Measurements from ENCODE around the gene MTRF1L.
A peak's percentile ranks its signal among the peaks of the same experiment; 100 is the strongest.
"Not testable (repeated sequence)": the region's sequence is repeated elsewhere in the genome, so short reads cannot be mapped to it uniquely, and the experiment has no call there.

MTRF1L gene

DNA sequence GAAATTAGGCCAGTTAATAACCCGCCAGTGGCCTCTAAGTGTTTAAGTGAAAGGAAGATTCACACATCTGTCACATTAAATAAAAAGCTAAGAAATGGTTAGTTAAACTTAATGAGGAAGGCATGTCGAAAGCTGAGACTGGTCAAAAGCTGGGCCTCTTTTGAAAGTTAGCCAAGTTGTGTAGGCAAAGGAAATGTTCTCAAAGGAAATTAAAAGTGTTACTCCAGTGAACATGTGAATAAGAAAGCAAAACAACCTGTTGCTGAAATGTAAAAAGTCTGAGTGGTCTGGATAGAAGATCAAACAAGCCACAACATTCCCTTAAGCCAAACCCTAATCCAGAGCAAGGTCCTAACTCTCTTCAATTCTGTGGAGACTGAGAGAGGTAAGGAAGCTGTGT, 10.9 kb upstream of the MTRF1L start:
- no peak for DNase-seq
- in situ Hi-C loops (cut with MboI; ENCODE audit: low pct_unique_long_range_greater_than_20kb, low sequenced_read_pairs) = no loop called here

DNA sequence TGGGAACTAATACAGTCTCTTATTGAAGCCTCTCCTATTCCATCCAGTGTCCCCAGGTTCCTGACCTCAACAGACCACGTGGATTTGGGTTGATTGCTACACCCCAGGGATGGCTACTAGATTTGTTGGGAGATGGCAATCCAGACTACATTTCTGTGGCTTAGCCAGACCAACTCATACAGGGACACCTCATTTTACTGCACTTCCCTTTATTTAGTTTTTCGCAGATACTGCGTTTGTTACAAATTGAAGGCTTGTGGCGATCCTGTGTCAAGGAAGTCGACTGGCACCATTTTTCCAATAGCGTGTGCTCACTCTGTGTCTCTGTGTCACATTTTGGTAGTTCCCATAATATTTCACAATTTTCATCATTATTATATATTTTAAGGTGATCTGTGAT, 10.3 kb upstream of the MTRF1L start:
- no peak for DNase-seq
- in situ Hi-C loops (cut with MboI; ENCODE audit: low pct_unique_long_range_greater_than_20kb, low sequenced_read_pairs) = no loop called here

DNA sequence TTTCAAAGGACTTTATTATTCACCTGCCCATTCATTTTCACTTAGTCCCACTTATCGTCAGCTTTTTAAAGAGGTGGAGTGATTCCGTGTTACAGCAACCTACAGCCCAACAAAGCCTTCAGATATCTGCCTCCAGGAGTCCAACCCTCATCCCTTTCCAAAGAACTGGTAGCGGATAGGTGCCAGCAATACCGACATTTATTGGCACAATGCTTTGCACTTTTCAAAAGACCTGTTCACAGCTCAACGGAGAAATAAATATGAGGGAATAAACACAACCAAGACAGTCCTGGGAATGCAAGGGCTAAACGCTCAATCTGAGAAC, 819 bp upstream of the MTRF1L start:
- in situ Hi-C loops (cut with MboI; ENCODE audit: low pct_unique_long_range_greater_than_20kb, low sequenced_read_pairs) = no loop called here
- no peak for DNase-seq

DNA sequence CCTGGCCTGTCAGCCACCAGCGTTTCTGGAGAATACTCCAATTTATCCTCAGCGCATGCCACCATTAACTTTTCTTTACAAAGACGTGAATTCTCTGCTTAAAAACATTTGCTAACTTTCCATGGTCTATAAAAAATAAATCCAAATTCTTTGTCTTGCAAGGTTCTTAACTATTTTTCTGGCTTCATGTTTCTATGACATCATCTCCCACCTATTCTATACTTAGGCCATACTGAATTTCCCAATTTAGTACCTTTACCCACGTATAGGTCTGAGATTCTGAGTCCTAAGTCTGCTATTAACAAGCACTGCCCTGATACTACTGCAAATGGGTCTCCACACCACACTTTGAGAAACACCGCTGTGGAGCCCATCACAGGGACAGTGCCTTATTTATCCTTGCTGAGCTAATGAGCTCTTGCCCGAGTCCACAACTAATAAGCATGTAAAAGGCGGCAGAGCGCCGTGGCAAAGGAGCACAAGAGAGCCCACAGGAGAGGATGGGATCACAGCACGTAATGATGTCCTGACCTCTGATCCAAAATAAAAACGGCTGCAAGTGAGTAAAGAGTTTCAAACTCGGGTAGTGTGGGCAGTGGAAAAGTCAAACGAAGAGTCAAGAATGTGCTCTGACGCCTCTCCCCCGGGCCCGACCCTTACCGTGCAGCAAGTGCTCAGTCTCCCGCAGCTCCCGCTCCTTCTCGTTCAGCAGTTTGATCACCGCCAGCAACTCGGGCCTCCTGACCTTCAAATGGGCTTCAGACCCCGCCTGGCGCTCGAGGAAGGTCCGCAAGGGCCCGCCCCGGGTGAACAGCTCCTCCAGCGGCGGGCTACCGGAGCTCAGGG, 519 bp downstream of the MTRF1L start:
- in situ Hi-C loops (cut with MboI; ENCODE audit: low pct_unique_long_range_greater_than_20kb, low sequenced_read_pairs) = no loop called here
- peak; percentile 47 for DNase-seq

DNA sequence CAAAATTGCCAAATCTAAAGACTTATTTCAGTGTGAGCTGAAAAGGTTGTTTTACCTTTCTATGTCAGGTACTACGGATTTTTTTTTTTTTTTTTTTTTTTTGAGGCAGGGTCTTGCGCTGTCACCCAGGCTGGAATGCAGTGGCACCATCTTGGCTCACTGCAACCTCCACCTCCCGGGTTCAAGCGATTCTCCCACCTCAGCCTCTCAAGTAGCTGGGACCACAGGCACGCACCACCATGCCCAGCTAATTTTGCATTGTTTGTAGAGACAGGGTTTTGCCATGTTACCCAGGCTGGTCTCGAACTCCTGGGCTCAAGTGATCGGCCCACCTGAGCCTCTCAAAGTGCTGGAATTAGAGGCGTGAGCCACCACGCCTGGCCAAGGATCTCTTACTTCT, 1.7 kb downstream of the MTRF1L start:
- in situ Hi-C loops (cut with MboI; ENCODE audit: low pct_unique_long_range_greater_than_20kb, low sequenced_read_pairs); DNase-seq: not testable (repeated sequence)

DNA sequence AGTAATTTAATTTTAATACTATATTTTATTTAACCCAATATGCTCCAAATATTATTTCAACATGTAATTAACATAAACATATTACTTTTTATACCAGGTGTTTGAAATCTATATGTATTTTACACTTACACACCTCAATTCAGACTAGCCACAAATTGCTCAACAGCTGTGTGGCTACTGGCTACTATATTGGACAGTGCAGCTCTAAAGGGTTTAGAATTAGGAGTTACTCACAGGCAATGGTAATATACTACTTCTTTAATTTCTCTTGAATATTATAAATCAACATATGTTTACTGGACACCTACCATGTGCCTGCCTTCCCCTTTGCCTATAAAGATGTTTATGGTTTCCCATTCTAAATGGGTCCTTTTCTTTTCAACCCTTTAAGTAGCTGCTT, 2.3 kb downstream of the MTRF1L start:
- no peak for DNase-seq
- in situ Hi-C loops (cut with MboI; ENCODE audit: low pct_unique_long_range_greater_than_20kb, low sequenced_read_pairs) = no loop called here

DNA sequence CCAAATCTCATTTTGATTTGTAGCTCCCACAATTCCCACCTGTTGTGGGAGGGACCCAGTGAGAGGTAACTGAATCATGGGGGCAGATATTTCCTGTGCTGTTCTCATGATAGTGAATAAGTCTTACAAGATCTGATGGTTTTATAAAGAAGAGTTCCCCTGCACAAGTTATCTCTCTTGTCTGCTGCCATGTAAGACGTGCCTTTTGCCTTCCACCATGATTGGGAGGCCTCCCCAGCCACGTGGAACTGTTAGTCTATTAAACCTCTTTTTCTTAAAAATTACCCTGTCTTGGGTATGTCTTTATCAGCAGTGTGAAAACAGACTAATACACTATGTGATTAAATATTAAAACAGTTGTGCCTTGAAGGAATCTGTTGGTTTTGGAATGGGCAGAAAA, 3.0 kb downstream of the MTRF1L start:
- DNase-seq; in situ Hi-C loops (cut with MboI; ENCODE audit: low pct_unique_long_range_greater_than_20kb, low sequenced_read_pairs): not testable (repeated sequence)

DNA sequence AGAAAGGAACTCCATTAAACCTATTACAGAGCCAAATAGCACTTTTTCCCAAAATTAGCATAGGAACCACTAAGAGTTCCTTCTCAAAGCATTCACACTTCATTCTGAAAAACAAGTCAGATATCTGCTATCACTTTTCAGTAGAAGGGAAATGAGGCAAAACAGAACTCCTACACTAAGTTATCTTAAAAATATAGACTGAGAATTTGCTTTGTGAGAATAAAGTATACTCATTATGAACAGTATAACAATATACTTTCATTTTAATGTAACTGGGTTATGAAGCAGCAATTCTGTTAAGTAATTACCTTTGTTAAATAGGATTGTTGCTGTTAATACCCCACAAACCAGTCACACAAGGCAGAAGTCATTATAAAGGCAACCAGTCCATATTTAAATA, 8.7 kb downstream of the MTRF1L start:
- DNase-seq = no peak
- in situ Hi-C loops (cut with MboI; ENCODE audit: low pct_unique_long_range_greater_than_20kb, low sequenced_read_pairs) = no loop called here

DNA sequence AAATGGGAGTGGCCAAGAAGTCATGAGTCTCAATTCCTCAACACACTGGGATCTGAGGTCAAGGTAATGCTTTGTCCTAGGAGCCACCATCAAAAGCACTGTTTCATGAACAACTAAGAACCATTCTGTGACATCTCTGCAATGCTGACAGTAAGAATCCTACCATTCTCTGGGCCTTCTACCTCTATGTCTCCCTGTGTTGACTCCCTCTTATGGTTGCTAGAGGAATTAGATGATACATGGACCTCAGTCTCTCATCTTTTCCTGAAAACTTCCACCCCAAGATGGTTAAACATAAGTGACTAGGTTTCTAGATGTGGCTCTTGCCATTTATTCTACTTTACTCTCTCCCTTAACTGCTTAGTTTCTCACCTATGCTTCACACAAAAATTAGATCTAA, 9.1 kb downstream of the MTRF1L start:
- DNase-seq = no peak
- in situ Hi-C loops (cut with MboI; ENCODE audit: low pct_unique_long_range_greater_than_20kb, low sequenced_read_pairs) = no loop called here

DNA sequence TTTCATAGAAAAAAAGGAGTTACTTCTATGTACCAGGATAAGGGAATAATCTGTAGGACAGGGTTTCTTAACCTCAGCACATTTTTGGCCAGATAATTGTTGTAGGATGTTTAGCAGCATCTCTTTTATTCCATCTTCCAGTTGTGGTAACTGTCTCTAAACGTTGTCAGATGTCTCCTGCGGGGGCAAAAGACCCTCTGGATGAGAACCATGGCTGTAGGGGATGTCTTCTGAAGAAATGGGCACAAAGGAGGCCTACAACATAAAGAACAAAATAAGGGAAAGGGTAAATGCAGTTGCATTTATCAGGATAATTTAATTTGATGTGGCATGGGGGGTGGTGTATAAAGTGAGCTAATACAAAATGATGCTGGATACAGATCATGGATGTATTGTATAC, 15.5 kb downstream of the MTRF1L start:
- in situ Hi-C loops (cut with MboI; ENCODE audit: low pct_unique_long_range_greater_than_20kb, low sequenced_read_pairs) = no loop called here

DNA sequence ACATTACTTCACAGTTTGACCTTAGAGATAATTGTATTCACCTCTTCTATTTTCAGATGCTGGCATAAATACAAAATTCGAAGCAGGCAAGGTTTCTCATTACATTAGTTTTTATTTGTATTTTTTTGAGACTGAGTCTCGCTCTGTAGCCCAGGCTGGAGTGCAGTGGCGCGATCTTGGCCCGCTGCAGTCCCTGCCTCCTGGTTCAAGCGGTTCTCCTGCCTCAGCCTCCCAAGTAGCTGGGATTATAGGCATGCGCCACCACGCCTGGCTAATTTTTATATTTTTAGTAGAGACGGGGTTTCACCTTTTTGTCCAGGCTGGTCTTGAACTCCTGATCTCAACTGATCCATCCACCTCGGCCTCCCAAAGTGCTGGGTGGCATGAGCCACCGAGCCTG, 17.2 kb downstream of the MTRF1L start:
- DNase-seq; in situ Hi-C loops (cut with MboI; ENCODE audit: low pct_unique_long_range_greater_than_20kb, low sequenced_read_pairs): not testable (repeated sequence)

More for the DNA sequence above, 15.5 kb downstream of the MTRF1L start:
- DNase-seq = no peak

DNA sequence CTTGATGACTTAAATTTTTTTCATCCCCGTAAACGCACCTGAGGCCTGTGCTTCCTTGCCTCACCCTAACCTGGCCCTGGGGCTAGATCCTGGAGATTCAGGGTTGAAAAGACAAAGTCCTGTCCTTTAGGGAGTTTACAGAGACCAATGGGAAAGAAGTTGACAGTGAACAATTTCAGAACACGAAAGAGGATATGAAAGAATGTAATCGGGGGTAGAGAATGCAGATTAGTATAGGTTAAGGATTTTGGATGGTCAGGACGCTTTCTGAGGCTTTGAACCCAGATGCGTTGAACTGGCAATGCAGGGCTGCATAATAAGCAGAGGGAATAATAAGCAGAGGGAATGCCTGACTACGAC, 18.0 kb downstream of the MTRF1L start:
- DNase-seq = peak; percentile 20
- in situ Hi-C loops (cut with MboI; ENCODE audit: low pct_unique_long_range_greater_than_20kb, low sequenced_read_pairs) = no loop called here

DNA sequence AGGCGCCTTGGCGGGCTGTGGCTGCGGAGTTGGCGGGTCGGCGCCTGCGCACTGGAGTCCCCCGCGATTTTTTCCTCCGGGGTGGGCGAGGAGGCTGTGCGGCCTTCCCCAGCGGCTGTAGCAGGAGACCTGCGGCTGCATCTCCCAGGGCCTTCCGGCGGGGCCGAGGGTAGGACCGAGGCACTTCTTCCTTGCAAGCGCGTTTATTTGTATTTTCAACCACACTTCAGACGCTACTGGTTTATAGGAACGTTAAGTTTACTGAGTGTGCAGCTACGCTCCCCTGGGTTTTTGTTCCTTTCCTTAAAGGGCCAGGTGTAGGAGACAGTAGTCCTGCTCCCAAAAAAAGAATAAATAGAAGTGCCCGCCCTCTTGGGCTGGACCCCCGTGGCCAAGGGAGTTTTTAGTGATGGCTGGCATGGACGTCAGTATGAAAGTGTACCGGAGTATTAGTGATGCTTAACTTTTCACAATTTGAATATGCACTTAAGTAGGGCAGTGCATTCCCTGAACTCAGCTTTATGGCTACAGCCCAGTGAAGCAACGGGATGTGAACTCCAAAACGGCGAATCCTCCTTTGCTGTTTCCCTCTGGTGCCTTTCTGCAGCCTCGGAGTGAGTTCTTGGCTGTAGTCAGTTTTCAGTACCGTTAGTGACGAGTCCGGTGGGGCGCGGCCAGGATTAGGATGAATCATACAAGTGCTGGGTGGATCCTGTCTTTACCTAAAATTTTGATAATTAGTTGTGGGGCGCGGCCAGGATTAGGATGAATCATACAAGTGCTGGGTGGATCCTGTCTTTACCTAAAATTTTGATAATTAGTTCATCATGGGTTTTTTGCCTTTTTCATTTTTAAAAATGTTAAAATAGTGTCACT, 18.6 kb downstream of the MTRF1L start:
- DNase-seq = peak; percentile 97
- in situ Hi-C loops (cut with MboI; ENCODE audit: low pct_unique_long_range_greater_than_20kb, low sequenced_read_pairs) = no loop called here

DNA sequence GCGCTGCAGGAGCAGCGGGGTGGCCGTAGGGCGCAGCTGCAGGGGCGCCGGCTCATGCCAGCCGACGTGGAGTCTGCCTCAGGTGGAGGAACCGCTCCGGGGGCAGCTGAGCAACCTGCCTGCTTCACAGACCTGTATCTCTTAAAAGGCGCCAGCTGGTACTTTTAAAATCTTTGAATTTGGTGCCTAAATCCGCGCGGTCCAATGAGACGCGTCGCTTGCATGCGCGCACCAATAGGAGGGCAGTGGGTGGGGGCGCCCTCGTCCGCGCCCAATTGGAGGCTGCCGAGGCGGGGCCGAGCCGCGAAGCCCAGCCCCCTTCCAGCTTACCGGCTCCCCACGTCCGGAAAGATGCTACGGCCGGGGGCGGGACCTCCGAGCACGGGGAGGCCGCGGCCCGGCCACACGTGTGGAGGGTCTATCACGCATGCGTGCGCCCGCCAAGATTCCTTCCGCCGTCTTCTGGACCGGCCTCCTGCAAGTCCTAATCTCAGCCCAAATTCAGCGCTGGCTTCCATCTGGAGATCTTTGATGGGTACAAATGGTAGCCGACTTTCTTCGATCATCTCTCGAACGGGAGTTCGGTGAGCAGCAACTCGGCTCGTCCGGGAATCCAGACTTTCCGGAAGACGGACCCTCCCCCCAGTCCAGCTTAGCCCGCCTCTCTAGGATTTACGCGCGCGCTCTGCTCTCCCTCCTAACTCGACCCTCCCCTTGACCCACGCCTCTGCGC, 19.4 kb downstream of the MTRF1L start, which contains the start of gene FBXO5:
TSS of gene FBXO5 (minus strand) at position 138 of the 733 bp plus-strand sequence. CDS start at position 56, 82 bp downstream.
- DNase-seq = peak; percentile 100
- in situ Hi-C loops (cut with MboI; ENCODE audit: low pct_unique_long_range_greater_than_20kb, low sequenced_read_pairs) = no loop called here

DNA sequence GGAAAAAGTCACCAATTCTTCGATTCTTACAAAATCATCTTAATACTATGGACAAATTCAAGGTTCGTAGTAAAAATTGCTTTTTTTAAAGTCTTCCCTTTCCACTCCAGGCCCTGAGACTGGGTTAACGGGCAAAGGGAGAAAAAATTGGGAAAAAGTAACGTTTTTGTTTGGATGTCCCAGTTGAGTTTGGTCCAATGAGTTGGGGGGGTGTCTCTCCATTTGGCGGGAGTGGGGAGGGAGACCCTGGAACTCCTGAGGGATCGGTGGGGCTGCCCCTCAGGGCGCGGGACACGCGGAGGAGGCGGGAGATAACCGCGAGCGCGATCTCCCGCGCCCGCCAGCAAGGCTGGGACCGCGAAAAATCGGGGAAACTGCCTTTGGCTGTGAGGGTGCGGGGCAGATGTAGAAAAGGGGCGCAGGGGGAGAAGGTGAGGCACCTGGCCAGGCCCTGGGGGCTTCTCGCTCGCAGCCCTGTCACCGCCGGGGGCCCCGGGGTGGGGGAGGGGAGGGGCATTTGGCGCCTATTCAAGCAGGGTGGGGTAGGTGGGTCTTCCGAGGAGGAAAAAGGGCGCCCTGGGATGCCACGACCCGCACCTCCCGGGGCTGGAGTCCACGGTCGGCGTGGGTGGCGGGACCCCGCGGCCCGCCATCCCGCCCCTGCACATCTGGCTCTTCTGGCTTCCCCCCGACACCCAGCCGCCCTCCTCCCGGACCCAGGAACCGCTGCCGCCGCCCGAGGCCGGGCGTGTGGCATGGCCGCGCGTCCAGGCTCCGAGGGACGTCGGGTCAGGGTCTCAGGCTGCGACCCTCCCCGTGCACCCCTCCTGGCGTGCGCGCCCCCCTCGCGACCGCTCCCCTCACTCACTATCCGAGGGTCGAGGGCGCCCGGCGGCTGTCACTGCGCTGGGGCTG, 20.3 kb downstream of the MTRF1L start:
- in situ Hi-C loops (cut with MboI; ENCODE audit: low pct_unique_long_range_greater_than_20kb, low sequenced_read_pairs) = no loop called here
- DNase-seq = peak; percentile 28

DNA sequence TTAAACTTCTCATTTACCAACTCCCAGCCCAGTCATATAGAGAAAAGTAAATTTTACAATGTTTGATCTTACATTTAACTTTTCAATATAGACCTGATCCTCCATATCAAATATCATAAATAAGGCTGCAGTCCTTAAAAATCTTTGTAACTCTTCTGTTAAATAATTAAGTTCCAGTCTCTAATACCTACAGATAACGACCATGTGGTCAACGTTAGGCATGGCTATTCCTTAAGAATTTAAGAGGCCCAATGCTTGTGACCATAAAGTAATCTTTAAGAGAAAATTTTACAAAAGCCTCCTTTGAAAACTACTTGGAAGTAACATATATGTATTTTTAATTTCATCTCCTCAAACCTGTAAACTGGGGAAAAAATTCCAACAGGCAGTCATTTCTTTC, 21.3 kb downstream of the MTRF1L start:
- in situ Hi-C loops (cut with MboI; ENCODE audit: low pct_unique_long_range_greater_than_20kb, low sequenced_read_pairs) = no loop called here
- DNase-seq = no peak

DNA sequence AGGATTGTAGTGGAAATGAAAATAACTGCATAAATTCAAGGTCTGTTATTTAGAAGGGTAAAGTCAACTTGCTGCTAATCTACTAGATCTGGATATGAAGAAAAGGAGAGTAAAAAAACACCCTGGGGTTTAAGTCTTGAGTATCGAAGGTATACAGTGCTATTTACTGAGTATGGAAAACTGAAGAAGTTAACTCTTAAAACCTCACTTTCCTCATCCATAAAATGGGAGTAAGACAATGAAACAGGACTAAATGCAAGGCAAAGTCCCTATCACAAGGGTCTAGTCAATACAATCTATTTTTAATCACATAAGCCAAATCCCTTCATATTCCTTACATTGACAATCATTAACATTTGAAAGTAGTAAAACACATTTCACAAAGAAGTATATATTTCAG, 21.9 kb downstream of the MTRF1L start:
- DNase-seq = no peak
- in situ Hi-C loops (cut with MboI; ENCODE audit: low pct_unique_long_range_greater_than_20kb, low sequenced_read_pairs) = no loop called here

DNA sequence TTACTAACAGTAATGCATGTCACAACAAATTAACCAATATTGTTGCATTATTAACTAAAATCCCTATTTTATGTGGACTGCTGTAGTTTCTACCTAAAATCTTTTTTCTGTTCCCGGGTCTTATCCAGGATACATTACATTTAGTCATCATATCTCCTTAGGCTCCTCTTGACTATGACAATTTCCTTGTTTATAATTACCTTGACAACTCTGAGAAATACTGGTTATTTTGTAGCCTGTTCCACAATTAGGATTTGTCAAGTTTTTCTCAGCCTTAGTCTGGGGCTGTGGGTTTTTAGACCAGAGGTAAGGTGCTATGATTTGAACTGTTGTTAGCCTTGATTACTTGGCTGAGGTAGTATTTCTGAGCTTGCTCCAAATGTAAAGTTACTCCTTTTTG, 23.4 kb downstream of the MTRF1L start:
- in situ Hi-C loops (cut with MboI; ENCODE audit: low pct_unique_long_range_greater_than_20kb, low sequenced_read_pairs) = no loop called here
- DNase-seq = no peak

DNA sequence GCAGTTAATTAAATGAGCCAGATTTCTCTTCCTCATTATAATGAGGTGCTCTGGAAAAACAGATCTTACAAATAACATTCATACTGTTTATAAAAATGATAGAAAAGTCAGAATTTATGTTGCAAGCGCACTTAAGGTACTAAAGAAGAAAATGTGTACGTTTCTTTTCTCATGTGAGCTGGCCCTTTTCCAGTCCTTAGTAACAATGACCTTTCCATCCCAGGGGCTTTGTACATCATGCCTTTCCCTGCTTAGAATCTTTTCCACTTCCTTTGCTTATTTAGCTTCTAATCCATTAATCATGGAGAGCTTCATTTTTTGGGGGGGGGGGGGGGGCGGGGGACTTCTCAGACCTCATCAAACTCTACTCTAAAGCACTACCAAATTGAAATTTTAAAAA, 24.5 kb downstream of the MTRF1L start:
- in situ Hi-C loops (cut with MboI; ENCODE audit: low pct_unique_long_range_greater_than_20kb, low sequenced_read_pairs) = no loop called here
- no peak for DNase-seq

Measured in KBM-7 (cell line).